OCI-LY1 (cell line): Measurements from ENCODE around the gene NUP133.

Source experiments
- EZH2 ChIP-seq: fragments of 200-600 bp; sonication (generic), shearing (Covaris generic); IDR thresholded peaks from 2 replicates; pipeline ENCODE4 v1.8.0; 2017; ENCODE audit warnings: borderline replicate concordance, mixed run types, mild to moderate bottlenecking, antibody characterized with exemption, low read length, moderate library complexity, mixed read lengths
- TF ChIP-seq, protein P1 (sequence below): fragments of 200-600 bp; sonication (generic), shearing (Covaris generic); IDR thresholded peaks from 2 replicates; pipeline ENCODE4 v1.5.1; 2017; ENCODE audit warnings: mild to moderate bottlenecking, antibody characterized with exemption, low read length, moderate library complexity, mixed read lengths

DNA sequence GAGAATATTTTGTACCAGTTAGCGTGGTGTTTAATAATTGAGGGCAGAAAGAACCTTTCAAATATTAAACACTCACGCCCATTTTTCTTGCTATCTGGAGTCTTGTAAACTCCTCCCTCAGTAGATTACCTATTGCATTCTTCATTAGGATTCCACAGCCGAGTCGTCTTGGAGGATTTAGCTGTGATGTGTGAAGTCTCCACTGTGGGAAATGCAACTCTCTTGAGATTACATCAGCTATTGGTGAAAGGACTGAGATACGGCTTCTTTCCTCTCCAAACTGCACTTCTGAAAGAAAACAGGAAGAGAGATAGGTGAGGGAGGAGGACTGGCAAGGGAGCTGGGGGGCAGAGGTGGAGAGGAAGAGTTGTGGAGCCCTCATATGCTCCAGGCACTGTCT lies 110.4 kb downstream of the NUP133 start:
- TF ChIP-seq, protein P1, sequence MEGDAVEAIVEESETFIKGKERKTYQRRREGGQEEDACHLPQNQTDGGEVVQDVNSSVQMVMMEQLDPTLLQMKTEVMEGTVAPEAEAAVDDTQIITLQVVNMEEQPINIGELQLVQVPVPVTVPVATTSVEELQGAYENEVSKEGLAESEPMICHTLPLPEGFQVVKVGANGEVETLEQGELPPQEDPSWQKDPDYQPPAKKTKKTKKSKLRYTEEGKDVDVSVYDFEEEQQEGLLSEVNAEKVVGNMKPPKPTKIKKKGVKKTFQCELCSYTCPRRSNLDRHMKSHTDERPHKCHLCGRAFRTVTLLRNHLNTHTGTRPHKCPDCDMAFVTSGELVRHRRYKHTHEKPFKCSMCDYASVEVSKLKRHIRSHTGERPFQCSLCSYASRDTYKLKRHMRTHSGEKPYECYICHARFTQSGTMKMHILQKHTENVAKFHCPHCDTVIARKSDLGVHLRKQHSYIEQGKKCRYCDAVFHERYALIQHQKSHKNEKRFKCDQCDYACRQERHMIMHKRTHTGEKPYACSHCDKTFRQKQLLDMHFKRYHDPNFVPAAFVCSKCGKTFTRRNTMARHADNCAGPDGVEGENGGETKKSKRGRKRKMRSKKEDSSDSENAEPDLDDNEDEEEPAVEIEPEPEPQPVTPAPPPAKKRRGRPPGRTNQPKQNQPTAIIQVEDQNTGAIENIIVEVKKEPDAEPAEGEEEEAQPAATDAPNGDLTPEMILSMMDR, result no peak
- no peak for TF ChIP-seq EZH2
